WERI-Rb-1 (cell line): ENCODE data around the gene ANKHD1.

Experiments
- DNase-seq: peaks from one replicate; pipeline ENCODE4 v3.0.0-alpha.2; 2020
- H3K27ac ChIP-seq: fragments of 250-450 bp; sonication (Bioruptor Pico); 2 replicates; pipeline ENCODE4 v1.5.1; 2020; ENCODE audit warnings: mild to moderate bottlenecking, moderate library complexity
- H3K27me3 ChIP-seq: fragments of 250-450 bp; sonication (Bioruptor Pico); 2 replicates; pipeline ENCODE4 v1.5.1; 2021; ENCODE audit warnings: mild to moderate bottlenecking, low read depth, moderate library complexity; ENCODE audit not compliant: insufficient read depth, severe bottlenecking
- H3K36me3 ChIP-seq: fragments of 250-450 bp; sonication (Bioruptor Pico); 2 replicates; pipeline ENCODE4 v1.5.1; 2020; ENCODE audit warnings: mild to moderate bottlenecking, moderate library complexity
- H3K4me3 ChIP-seq: 2 replicates; pipeline ENCODE4 v1.5.1; 2011; ENCODE audit warnings: low read depth, mild to moderate bottlenecking, control low read depth, low read length
- H3K9me3 ChIP-seq: fragments of 250-450 bp; sonication (Bioruptor Pico); 2 replicates; pipeline ENCODE4 v1.5.1; 2021; ENCODE audit warnings: mild to moderate bottlenecking, moderate library complexity; ENCODE audit not compliant: severe bottlenecking
- TF ChIP-seq, protein P1 (sequence below): IDR thresholded peaks from 2 replicates; pipeline ENCODE4 v1.5.1; 2011; ENCODE audit warnings: low read depth, mild to moderate bottlenecking, control low read depth, inconsistent platforms, low read length

ANKHD1 gene

DNA sequence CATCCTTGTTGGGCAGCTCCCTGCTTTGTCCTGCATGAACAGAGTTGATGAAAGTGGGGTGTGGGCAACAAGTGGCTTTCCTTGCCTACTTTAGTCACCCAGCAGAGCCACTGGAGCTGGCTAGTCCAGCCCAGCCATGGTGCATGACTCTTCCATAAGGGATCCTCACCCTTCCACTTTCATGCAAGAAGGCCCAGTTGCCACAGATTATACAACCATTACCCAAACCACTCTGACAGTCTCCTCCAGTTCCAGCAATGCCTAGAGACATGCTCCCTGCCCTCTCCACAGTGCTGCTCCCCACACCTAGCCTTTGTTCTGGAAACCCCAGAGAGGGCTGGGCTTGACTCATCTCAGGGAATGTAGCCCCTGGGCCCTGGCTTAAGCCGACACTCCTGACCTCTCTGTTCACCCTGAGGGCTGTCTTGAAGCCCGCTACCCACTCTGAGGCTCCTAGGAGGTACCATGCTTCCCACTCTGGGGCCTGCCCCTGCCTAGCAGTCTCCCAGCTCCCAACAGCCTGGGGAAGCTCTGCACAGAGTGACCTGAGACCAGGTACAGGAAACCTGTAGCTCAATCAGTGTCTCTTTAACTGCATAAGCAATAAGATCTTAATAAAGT, 166.9 kb downstream of the ANKHD1 start:
- Histone ChIP-seq H3K36me3 (peaks cover 25% of the 10 kb centered on the region), H3K4me3 (no peak overlapping the region), H3K9me3 (no peaks in the 10 kb centered on the region), H3K27me3 (no peaks in the 10 kb centered on the region), H3K27ac (no peak overlapping the region)
- DNase-seq: no peak
- TF ChIP-seq, protein P1, sequence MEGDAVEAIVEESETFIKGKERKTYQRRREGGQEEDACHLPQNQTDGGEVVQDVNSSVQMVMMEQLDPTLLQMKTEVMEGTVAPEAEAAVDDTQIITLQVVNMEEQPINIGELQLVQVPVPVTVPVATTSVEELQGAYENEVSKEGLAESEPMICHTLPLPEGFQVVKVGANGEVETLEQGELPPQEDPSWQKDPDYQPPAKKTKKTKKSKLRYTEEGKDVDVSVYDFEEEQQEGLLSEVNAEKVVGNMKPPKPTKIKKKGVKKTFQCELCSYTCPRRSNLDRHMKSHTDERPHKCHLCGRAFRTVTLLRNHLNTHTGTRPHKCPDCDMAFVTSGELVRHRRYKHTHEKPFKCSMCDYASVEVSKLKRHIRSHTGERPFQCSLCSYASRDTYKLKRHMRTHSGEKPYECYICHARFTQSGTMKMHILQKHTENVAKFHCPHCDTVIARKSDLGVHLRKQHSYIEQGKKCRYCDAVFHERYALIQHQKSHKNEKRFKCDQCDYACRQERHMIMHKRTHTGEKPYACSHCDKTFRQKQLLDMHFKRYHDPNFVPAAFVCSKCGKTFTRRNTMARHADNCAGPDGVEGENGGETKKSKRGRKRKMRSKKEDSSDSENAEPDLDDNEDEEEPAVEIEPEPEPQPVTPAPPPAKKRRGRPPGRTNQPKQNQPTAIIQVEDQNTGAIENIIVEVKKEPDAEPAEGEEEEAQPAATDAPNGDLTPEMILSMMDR: no peak

DNA sequence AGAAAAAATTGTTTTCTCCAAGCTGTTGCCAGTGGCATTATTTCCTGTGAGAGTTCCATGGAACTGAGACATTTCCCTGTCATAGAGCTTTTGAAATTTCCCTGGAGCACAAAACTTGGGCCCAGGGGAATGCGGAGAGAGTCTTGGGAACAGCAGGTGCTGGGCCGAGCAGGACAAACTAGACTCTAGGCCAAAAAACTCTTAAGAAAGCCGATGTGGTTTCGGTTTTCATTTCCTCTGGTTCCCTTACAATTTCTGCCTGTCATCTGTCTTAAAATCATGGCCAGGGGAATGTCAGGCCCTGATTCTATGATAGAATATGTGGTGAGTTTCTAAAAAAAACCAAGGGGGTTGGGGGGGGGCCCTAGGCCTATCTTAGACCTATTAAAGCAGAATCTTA, 167.6 kb downstream of the ANKHD1 start:
- peaks cover 25% of the 10 kb centered on the region for H3K36me3 ChIP-seq
- TF ChIP-seq, protein P1: no peak
- H3K27ac ChIP-seq: no peak overlapping the region
- DNase-seq: no peak
- H3K9me3 ChIP-seq: no peaks in the 10 kb centered on the region
- H3K4me3 ChIP-seq: no peak overlapping the region
- H3K27me3 ChIP-seq: no peaks in the 10 kb centered on the region

DNA sequence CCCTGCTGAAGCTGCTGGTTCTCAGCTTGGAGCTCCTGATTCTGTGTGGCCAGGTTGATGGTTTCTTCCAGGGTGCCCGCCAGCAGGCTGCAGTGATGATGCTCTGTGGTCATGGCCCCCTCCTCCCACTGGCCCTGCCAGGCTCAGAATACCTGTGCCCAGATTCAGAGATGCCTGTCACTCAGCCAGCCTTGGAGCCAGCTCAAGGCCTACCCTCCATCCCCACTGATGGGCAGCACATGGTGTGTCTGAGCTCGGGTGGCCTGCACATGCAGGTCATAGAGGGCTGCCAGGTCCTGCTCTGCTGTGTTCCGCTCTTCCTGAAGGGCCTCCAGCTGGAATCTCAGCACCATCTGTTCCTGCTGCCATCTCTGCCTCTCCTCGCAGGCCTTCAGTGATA, 168.4 kb downstream of the ANKHD1 start:
- H3K27ac ChIP-seq: no peak overlapping the region

DNA sequence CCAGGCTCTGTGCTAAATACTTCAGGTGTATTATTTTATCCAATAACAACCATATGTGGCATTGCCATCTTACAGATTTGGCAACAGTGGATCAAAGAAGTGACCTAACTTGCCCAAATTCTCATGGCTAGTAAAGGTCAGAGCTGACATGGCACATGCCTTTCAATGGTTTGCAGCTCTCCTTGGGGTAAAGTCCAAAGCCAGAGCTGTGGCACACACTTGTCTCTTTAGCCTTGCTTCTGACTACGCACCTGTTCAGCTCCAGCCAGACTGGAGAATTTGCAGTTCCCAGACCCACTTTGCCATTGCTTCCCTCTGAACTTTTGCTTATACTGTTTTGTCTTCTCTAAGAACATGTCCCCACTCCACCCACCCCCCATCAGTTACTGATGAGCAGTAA, 168.9 kb downstream of the ANKHD1 start:
- TF ChIP-seq, protein P1: no peak
- H3K27ac ChIP-seq: no peak overlapping the region
- no peak for DNase-seq
- H3K9me3 ChIP-seq: no peaks in the 10 kb centered on the region
- H3K4me3 ChIP-seq: no peak overlapping the region
- H3K36me3 ChIP-seq: peaks cover 25% of the 10 kb centered on the region
- H3K27me3 ChIP-seq: no peaks in the 10 kb centered on the region

More for the DNA sequence above, 168.4 kb downstream of the ANKHD1 start:
- Histone ChIP-seq H3K27me3 (no peaks in the 10 kb centered on the region), H3K4me3 (no peak overlapping the region), H3K36me3 (peaks cover 25% of the 10 kb centered on the region), H3K9me3 (no peaks in the 10 kb centered on the region)
- DNase-seq: no peak
- TF ChIP-seq, protein P1: no peak

DNA sequence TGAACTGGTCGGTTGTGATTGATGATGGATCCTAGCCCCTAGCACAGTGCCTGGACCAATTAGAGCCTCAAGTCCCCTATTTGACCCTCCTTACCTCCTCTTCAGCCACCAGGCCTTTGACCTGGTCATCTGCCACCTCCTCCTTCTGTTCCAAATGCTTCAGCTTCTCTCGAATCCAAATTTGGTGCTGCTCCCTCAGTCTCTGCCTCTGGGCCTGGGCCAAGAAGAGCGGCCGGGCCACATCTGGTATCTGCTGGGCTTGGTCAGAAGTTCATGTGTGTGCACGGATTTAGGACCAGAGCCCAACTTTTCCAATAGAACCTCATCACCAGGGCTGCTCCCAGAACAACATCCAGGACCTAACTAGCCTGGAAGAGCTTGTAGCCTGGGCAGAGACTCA, 169.5 kb downstream of the ANKHD1 start:
- H3K9me3 ChIP-seq: no peaks in the 10 kb centered on the region

More for the DNA sequence above, 169.5 kb downstream of the ANKHD1 start:
- no peaks in the 10 kb centered on the region for H3K27me3 ChIP-seq
- TF ChIP-seq, protein P1: no peak
- H3K27ac ChIP-seq: no peak overlapping the region
- no peak overlapping the region for H3K4me3 ChIP-seq
- DNase-seq: no peak
- peaks cover 20% of the 10 kb centered on the region for H3K36me3 ChIP-seq
